Measurements from ENCODE around the gene TNIK. TPM values are rescaled to one million over a fixed set of nuclear protein-coding genes. Genes with fewer than 3 reads are reported as not detected.

The TNIK gene
- total and polyA plus RNA-seq, 2 donors from 2014 or later, result 3.6 to 48.9 TPM

GRCh38 chr3:171404376-171404967 is 55.7 kb downstream of the TNIK start:
- TF ChIP-seq CTCF (IDR thresholded peaks at IDR 0.05; ENCODE audit: borderline replicate concordance, extremely low read depth, insufficient read depth), result no peak
- intact Hi-C loops (cut with DNase I), result no loop called here
- peak in 2 of 5 donors; percentile 26 to 40 for DNase-seq
- Histone ChIP-seq H3K36me3 (ENCODE audit: control insufficient read depth in 2 of 3, insufficient read depth in 3 of 3, low read length in 3 of 3) (no peaks in the 10 kb centered on the region), H3K27ac (ENCODE audit: low read depth in 2 of 2, low read length in 2 of 2) (peak overlapping the region in 1 of 2 donors; percentile 12), H3K4me3 (ENCODE audit: low read length in 3 of 3) (no peak overlapping the region), H3K27me3 (ENCODE audit: control insufficient read depth, insufficient read depth, low read length) (no peaks in the 10 kb centered on the region), H3K9me3 (ENCODE audit: control insufficient read depth in 2 of 3, insufficient read depth in 1 of 3, low read length in 3 of 3) (no peaks in the 10 kb centered on the region), H3K9ac (ENCODE audit: low read length in 3 of 3) (no peak overlapping the region), H3K4me1 (ENCODE audit: control insufficient read depth in 2 of 3, insufficient read depth in 2 of 3, low read depth in 1 of 3, low read length in 3 of 3) (peaks cover 0 to 11% (median 0%) of the 10 kb centered on the region in 3 donors)
- FAIRE-seq, result peak; percentile 59

DNA sequence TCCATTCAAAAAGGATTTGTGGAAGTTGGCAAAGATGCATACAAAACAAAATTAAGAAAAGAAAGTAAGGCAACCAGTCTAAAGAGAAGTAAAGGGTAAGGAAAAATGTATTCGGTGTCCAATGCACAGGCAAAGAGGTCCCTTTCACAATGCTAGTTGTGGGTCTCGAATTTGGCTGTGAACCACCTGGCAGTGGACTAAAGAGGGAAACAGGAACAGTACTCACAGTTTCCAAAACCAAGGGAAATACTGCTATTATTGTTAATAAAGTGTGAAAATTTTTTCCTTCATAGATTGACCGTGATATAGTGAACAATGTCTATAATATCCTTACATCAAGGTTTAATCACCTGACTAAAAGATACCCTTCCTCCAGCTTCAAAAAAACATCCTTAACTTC is 57.9 kb downstream of the TNIK start:
- no peak for FAIRE-seq
- Histone ChIP-seq H3K27ac (ENCODE audit: low read depth in 2 of 2, low read length in 2 of 2) (no peak overlapping the region), H3K36me3 (ENCODE audit: control insufficient read depth in 2 of 3, insufficient read depth in 3 of 3, low read length in 3 of 3) (no peaks in the 10 kb centered on the region), H3K27me3 (ENCODE audit: control insufficient read depth, insufficient read depth, low read length) (no peaks in the 10 kb centered on the region), H3K9me3 (ENCODE audit: control insufficient read depth in 2 of 3, insufficient read depth in 1 of 3, low read length in 3 of 3) (no peaks in the 10 kb centered on the region), H3K9ac (ENCODE audit: low read length in 3 of 3) (no peak overlapping the region), H3K4me1 (ENCODE audit: control insufficient read depth in 2 of 3, insufficient read depth in 2 of 3, low read depth in 1 of 3, low read length in 3 of 3) (peaks cover 0 to 11% (median 0%) of the 10 kb centered on the region in 3 donors), H3K4me3 (ENCODE audit: low read length in 3 of 3) (no peak overlapping the region)
- DNase-seq, result no peak
- no peak for TF ChIP-seq CTCF (IDR thresholded peaks at IDR 0.05; ENCODE audit: borderline replicate concordance, extremely low read depth, insufficient read depth)
- intact Hi-C loops (cut with DNase I), result no loop called here

GRCh38 chr3:171401432-171401831 is 58.8 kb downstream of the TNIK start:
- H3K27me3 ChIP-seq (ENCODE audit: control insufficient read depth, insufficient read depth, low read length), result no peaks in the 10 kb centered on the region
- peaks cover 0 to 11% (median 0%) of the 10 kb centered on the region in 3 donors for H3K4me1 ChIP-seq (ENCODE audit: control insufficient read depth in 2 of 3, insufficient read depth in 2 of 3, low read depth in 1 of 3, low read length in 3 of 3)
- DNase-seq (no peak), FAIRE-seq (no peak)
- H3K36me3 ChIP-seq (ENCODE audit: control insufficient read depth in 2 of 3, insufficient read depth in 3 of 3, low read length in 3 of 3), result no peaks in the 10 kb centered on the region
- intact Hi-C loops (cut with DNase I), result no loop called here
- no peaks in the 10 kb centered on the region for H3K9me3 ChIP-seq (ENCODE audit: control insufficient read depth in 2 of 3, insufficient read depth in 1 of 3, low read length in 3 of 3)
- H3K9ac ChIP-seq (ENCODE audit: low read length in 3 of 3), result no peak overlapping the region
- H3K4me3 ChIP-seq (ENCODE audit: low read length in 3 of 3), result no peak overlapping the region
- no peak for TF ChIP-seq CTCF (IDR thresholded peaks at IDR 0.05; ENCODE audit: borderline replicate concordance, extremely low read depth, insufficient read depth)
- H3K27ac ChIP-seq (ENCODE audit: low read depth in 2 of 2, low read length in 2 of 2), result no peak overlapping the region

DNA sequence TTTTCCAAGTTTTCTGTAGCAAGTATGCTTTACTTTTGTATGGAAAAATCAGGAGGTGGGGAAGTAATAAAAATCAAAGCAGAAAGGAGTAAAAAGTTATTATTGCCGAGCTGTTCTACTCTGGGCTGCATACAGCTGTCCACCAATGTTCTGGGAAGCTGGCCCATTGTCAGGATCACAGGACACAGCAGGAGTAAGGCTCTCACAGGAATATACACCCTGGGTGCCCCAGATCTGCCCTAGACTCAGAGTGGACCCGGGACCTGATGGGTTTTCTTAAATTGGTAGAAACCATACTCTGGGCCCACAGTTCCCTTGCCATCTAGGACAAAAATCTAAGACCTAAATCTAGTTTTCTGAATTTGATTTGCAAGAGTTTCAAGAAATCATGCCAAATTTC is 60.4 kb downstream of the TNIK start:
- Histone ChIP-seq H3K9me3 (ENCODE audit: control insufficient read depth in 2 of 3, insufficient read depth in 1 of 3, low read length in 3 of 3) (no peaks in the 10 kb centered on the region), H3K27me3 (ENCODE audit: control insufficient read depth, insufficient read depth, low read length) (no peaks in the 10 kb centered on the region), H3K27ac (ENCODE audit: low read depth in 2 of 2, low read length in 2 of 2) (no peak overlapping the region), H3K36me3 (ENCODE audit: control insufficient read depth in 2 of 3, insufficient read depth in 3 of 3, low read length in 3 of 3) (no peaks in the 10 kb centered on the region), H3K9ac (ENCODE audit: low read length in 3 of 3) (no peak overlapping the region), H3K4me3 (ENCODE audit: low read length in 3 of 3) (no peak overlapping the region), H3K4me1 (ENCODE audit: control insufficient read depth in 2 of 3, insufficient read depth in 2 of 3, low read depth in 1 of 3, low read length in 3 of 3) (peaks cover 0 to 7% (median 0%) of the 10 kb centered on the region in 3 donors)
- DNase-seq, result no peak
- no peak for FAIRE-seq
- intact Hi-C loops (cut with DNase I), result no loop called here
- TF ChIP-seq CTCF (IDR thresholded peaks at IDR 0.05; ENCODE audit: borderline replicate concordance, extremely low read depth, insufficient read depth), result no peak

All from kidney (tissue), 14 donors.